Ovary (tissue), 9 donors: Measurements from ENCODE around the gene SF3A2. TPM values are rescaled to one million over a fixed set of nuclear protein-coding genes. Genes with fewer than 3 reads are reported as not detected.
"Not testable (repeated sequence)": the region's sequence is repeated elsewhere in the genome, so short reads cannot be mapped to it uniquely, and the experiment has no call there.

Source experiments
- DNase-seq, 5 donors: peaks; one replicate each; pipeline ENCODE4 v3.0.0-alpha.2; 2019 to 2020
- H3K27ac ChIP-seq, 2 donors: fragments of 200-600 bp; one replicate each; pipeline versions ENCODE4 v1.5.1 to v1.8.0; 2019 to 2022
- H3K27me3 ChIP-seq: fragments of 200-600 bp; one replicate; pipeline ENCODE4 v1.8.0; 2022
- H3K36me3 ChIP-seq: fragments of 200-600 bp; sonication (generic); one replicate; pipeline ENCODE4 v1.5.1; 2019
- H3K4me1 ChIP-seq: one replicate; pipeline ENCODE4 v1.8.1; 2013; ENCODE audit warnings: mild to moderate bottlenecking, moderate library complexity; ENCODE audit not compliant: insufficient read depth
- H3K4me3 ChIP-seq: fragments of 200-600 bp; sonication (generic); one replicate; pipeline ENCODE4 v1.5.1; 2017
- H3K9me3 ChIP-seq, 2 donors: fragments of 200-600 bp in 1 of 2; sonication (generic) in 1 of 2; one replicate each; pipeline versions ENCODE4 v1.5.1 to v1.8.1; 2013 to 2019; ENCODE audit warnings: mild to moderate bottlenecking in 1 of 2, moderate library complexity in 1 of 2
- CTCF ChIP-seq, 3 donors: fragments of 450-650 bp in 2 of 3; fragments of 200-600 bp in 1 of 3; IDR thresholded peaks; one replicate each; pipeline versions ENCODE4 v1.5.1 to v1.8.0; 2016 to 2022; ENCODE audit warnings: antibody characterized with exemption in 3 of 3, mild to moderate bottlenecking in 1 of 3
- EP300 ChIP-seq: sonication (generic); formaldehyde crosslinking; IDR thresholded peaks from one replicate; pipeline ENCODE4 v1.6.1; 2017; ENCODE audit warnings: antibody characterized with exemption
- POLR2A ChIP-seq: fragments of 450-650 bp; IDR thresholded peaks from one replicate; pipeline ENCODE4 v1.6.1; 2017; ENCODE audit warnings: antibody characterized with exemption, mild to moderate bottlenecking, moderate library complexity
- WGBS, 3 donors: extraction: QIAGEN DNeasy Blood & Tissue Kit in 1 of 3; methylation state at CpG; one replicate each; pipeline versions ENCODE4 v1.1.5 to v1.1.7; 2013 to 2017; 5-methylcytosine and 5-hydroxymethylcytosine counted together
- intact Hi-C, 4 donors: fragments of 100-400 bp; cut with DNase I; formaldehyde crosslinking; loops; one replicate each; pipeline versions ENCODE4 v1.11.0 to v1.15.1; 2022 to 2023
- polyA plus RNA-seq, 2 donors: library from polyadenylated mRNA; stranded (reverse); fragments of 200-250 nt in 1 of 2; fragments of 350-450 nt in 1 of 2; fragmentation: Illumina TruSeq in 1 of 2; extraction: RNeasy Lipid Tissue Mini Kit (QIAGEN cat#74804) in 1 of 2; gene quantifications; one replicate each; pipeline ENCODE4 v1.2.3, GENCODE V29; 2013 to 2014
- total RNA-seq, 7 donors: library from RNA; depleted of rRNA in 2 of 7; stranded (reverse); fragments of >200 nt in 2 of 7; fragmentation: NEBNext Ultra II Directional in 3 of 7; extraction: Animal tissue kit (Norgen Biotek cat#: 25700) in 3 of 7; gene quantifications; one replicate each; pipeline versions ENCODE4 v1.1.0 to v1.2.4, GENCODE V29; 2016 to 2023
- donor health status: DM: no; HTN: no; CAD: no; lungs with moderate emphysema.
- donor health status: DM: no; HTN: no; CAD: no.
- donor health status: Bipolar disorder and iron deficiency.
- donor health status: DM: yes; HTN: yes; CAD: no.
- donor health status: DM: no; HTN: no; CAD: no.
- donor health status: DM: yes; HTN: yes; CAD: no.

Gene SF3A2
- total and polyA plus RNA-seq, 9 donors = 13.7 to 137 (median 89.8) TPM

GRCh38 chr19:2197270-2197669 is 39.4 kb upstream of the SF3A2 start:
- H3K4me1 ChIP-seq = no peaks in the 10 kb centered on the region
- H3K4me3 ChIP-seq = no peak overlapping the region
- TF ChIP-seq POLR2A (no peak), EP300 (no peak), CTCF (IDR thresholded peaks at IDR 0.05) (no peak)
- no peak overlapping the region for H3K27ac ChIP-seq
- no peak for DNase-seq
- intact Hi-C loops = no loop called here
- no peaks in the 10 kb centered on the region for H3K9me3 ChIP-seq
- H3K36me3 ChIP-seq = no peaks in the 10 kb centered on the region
- WGBS, 3 donors = 90 to 93% (median 91%) methylated on average over 11 to 15 of the region's 15 CpGs
- no peaks in the 10 kb centered on the region for H3K27me3 ChIP-seq

DNA sequence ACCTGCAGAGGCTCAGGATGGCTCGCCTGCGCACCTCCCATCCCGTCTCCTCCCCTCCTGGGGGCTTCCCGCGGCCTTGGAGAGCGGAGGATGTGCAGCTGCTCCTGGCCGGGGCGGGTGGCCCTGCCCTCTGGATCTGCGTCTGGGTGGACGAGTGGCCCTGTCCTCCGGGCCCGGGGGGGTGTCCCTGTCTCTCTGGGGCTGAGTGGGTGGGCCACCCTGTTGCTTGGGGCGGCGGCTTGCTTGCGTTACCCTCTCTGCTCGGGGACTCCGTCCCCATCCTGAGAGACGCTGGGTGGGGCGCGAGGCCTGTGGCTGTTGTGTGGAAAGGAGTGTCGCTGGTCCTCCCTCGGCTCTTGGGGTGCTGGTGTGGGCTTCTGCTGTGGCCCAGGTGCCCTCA is 38.3 kb upstream of the SF3A2 start:
- intact Hi-C loops = no loop called here
- H3K4me3 ChIP-seq = no peak overlapping the region
- no peak for DNase-seq
- H3K9me3 ChIP-seq = no peaks in the 10 kb centered on the region
- WGBS, 3 donors = 64 to 72% (median 71%) methylated on average over 19 to 22 of the region's 22 CpGs
- no peak overlapping the region for H3K27ac ChIP-seq
- H3K4me1 ChIP-seq = no peaks in the 10 kb centered on the region
- no peaks in the 10 kb centered on the region for H3K36me3 ChIP-seq
- no peaks in the 10 kb centered on the region for H3K27me3 ChIP-seq
- TF ChIP-seq CTCF (IDR thresholded peaks at IDR 0.05) (no peak), EP300 (no peak), POLR2A (no peak)

DNA sequence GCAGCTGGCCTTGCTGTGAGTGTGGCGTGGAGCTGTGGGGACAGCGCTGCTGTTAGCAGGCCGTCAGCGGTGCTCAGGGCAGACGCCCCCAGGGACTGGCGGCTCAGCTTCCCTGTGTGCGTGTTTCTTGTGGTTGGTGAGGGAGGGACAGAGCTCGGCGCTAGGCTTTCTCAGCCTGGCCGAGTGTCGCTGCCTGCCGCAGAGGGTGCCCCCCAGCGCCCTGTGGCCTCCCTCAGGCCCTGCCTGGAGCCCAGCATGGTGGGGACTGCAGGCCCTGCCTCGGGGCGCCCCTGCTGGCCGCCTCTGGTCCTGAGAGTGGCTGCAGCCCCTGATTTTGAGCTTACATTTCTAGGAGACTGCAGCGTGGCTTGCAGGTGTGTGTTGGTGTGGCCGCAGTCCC is 37.4 kb upstream of the SF3A2 start:
- TF ChIP-seq CTCF (IDR thresholded peaks at IDR 0.05) = no peak
- no peak for TF ChIP-seq POLR2A
- TF ChIP-seq EP300 = no peak
- H3K27ac ChIP-seq = no peak overlapping the region
- H3K4me1 ChIP-seq = peaks cover 2% of the 10 kb centered on the region
- no peaks in the 10 kb centered on the region for H3K27me3 ChIP-seq
- H3K9me3 ChIP-seq = no peaks in the 10 kb centered on the region
- no peaks in the 10 kb centered on the region for H3K36me3 ChIP-seq
- H3K4me3 ChIP-seq = no peak overlapping the region
- 82 to 89% (median 84%) methylated on average over 11 to 18 of the region's 18 CpGs for WGBS, 3 donors
- DNase-seq = no peak
- intact Hi-C loops = no loop called here

- H3K27ac ChIP-seq = no peak overlapping the region
- peaks cover 2% of the 10 kb centered on the region for H3K4me1 ChIP-seq
- TF ChIP-seq POLR2A (no peak), EP300 (no peak), CTCF (IDR thresholded peaks at IDR 0.05) (no peak)
- DNase-seq = no peak
- no peaks in the 10 kb centered on the region for H3K27me3 ChIP-seq
- WGBS, 3 donors = 91 to 95% (median 93%) methylated on average over 37 of the region's 37 CpGs
- intact Hi-C loops = no loop called here
- no peaks in the 10 kb centered on the region for H3K9me3 ChIP-seq
- H3K4me3 ChIP-seq = no peak overlapping the region
- no peaks in the 10 kb centered on the region for H3K36me3 ChIP-seq
Observed at GRCh38 chr19:2199861-2200623, 36.6 kb upstream of the SF3A2 start.

- 92 to 94% (median 93%) methylated on average over 50 of the region's 50 CpGs for WGBS, 3 donors
Observed at GRCh38 chr19:2200624-2201294, 35.9 kb upstream of the SF3A2 start.

More at GRCh38 chr19:2200624-2201294, 35.9 kb upstream of the SF3A2 start:
- intact Hi-C loops, H3K27ac ChIP-seq, H3K9me3 ChIP-seq, H3K27me3 ChIP-seq, DNase-seq, H3K4me1 ChIP-seq, H3K36me3 ChIP-seq, H3K4me3 ChIP-seq: not testable (repeated sequence)
